Anterior cingulate cortex (tissue), 58 donors: ENCODE measurements around the gene RUNX1.

Experiments
- DNase-seq, 58 donors: peaks; one replicate each; lab custom pipeline; 2025; lab: John Stamatoyannopoulos, UW

Gene RUNX1

DNA sequence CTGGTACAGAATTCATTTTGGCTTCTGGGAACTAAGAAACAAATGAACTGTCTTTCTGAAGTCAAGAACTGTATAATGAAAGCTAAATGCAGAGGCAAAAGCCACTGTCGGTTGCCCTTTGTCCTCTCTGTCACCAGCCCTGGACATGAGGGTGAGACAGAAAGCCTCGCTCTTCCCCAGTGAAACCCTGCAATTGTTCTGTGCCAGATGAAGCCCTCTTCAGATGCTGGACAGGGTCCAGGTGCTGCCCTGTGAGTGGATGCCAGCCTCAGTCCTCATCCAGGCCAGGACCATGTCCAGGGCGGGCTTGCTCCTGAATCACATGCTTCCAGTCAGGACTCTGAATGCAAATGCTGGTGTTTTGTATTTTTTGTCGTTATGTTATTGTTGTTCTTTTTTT lies 138.7 kb downstream of the RUNX1 start:
- peak in 30 of 58 donors; percentile 12 to 71 (median 38) for DNase-seq

DNA sequence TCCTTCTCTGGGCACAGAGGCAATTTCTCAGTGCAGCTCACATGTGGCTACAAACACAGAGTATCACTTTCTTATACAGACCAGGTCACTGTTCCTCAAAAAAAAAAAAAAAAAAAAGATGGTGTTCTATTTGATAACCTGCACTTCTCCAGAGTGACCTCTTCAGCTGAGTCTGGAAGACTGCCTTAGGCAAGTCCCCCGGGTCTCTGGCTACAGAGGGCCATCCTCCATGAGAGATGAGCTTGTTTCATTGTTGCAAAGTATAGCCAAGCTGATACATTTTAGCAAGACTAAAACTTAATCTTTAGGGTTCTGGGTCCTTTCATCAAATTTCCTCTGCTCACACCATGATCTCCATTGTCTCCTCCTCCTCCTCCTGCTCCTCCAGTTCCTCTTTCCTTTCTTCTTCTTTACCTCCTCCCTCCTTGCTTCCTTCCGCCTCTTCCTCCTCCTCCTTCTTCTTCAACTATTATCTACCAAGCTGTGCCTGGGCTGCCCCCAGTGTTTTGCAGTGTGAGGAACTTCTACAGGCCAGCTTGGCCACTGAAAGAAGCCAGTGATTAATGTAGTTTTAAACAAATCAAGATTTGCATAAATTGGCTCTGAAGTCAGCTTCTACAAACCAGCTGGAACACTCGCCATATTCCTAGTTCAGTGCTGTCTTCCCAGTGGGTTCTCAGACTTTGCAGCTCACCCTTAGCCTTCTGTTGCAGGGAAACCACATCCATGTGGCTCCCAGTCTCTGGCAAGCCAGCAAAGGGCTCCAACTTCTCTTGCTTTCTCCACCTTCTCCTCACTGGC lies 139.4 kb downstream of the RUNX1 start:
- DNase-seq = no peak

DNA sequence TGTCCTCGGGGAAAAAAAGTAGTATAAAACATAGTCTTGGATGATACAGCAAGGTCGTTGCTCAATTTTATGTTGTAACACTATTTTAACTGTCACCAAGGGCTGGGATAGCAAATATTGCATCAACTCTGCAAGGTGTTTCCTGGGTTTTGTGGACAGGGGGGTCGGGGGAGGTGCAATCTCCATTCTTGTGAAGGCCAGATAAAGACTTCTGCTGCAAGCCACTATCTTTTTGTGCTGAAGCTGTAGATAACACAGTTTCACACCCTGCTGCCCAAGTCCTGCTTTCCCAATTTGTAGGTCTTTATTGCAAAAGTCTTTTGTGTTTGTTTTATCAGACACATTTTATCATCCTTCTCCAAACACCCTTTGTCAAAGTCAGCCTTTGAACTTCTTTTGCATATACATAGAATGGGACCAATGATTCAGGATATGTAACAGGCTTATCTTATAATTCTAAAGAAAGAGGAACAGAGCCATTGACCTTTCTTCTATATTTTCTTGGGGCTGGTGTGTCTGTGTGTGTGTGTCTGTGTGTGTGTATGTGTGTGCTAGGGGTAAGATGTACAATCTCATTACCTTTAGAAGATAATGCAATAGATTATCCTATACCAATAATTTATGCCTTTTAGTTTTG lies 140.6 kb downstream of the RUNX1 start:
- peak in 3 of 58 donors; percentile 10 to 14 (median 11) for DNase-seq

DNA sequence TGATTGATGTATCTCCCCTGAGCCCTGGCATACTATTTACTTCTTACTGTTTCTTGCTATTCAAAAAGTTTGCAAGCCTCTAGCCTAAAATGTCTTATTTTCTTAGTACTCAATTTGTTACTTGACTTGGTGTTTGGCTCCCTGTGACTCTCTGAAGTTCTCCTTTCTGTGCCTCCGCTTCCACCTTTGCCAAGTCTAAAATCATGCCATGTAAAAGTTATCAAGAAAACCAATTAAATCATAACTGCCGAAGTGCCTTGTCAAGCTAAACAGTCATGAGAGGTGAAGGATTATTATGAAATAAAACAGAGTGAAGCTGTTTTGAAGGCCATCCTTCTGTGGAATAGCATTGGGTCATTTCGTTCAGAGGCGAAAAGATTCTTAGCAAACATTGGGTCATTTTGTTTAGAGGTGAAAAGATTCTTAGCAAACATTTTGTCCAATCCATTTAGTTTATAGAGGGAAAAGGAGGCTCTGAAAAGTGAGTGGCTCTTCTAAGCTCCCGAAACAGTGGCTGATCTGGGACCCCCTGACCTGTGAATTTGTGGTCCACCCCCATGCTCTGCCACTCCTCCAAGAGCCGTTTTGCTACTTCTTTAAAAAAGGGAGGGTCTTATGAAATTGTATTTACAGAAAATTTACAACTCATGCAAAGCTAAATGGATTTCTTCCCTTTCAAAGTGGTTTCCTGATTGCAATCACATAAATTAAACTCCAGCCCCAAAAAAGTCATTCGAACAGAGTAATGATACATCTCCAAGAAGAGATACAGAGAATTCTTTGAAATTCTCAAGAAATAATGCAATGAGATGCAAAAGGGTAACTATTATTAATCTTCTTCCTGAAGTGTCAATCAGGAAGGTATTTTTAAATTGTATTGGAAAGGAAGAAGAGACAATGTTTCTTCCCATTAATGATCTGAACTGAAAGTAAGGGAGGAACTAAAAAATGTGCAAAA lies 141.4 kb downstream of the RUNX1 start:
- no peak for DNase-seq

DNA sequence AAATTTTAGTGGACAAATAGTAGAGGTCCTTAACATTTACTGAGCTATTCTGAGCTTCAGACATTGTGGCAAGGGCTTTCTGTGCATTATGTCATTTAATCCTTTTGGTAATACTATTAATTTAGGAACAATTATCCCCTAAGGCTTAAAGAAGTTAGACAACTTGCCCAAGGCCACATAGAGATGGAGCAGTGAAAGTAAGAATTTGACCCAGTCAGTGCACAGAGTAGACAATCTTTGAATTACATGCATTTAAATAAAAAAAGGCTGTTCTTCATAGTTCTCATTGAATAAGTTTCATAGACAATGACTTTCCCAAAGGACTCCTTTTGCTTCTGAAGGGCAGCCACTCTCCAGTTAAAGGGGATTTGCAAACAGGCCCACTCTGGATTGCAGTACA lies 142.7 kb downstream of the RUNX1 start:
- DNase-seq = no peak

DNA sequence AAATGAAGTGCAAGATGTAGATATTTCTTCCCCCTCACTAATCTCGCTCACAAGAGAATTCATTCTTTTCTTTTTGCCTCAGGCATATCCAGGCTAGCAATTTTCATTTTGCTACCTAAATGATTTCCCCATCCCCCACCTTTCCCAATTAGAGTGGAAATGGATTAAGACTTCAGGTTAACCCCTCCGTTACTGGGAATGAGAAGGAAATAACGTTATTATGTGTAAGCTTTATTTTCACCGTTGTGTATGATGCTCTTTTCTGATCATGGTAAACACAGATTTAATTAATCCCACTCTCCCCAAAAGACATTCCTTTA lies 143.9 kb downstream of the RUNX1 start:
- no peak for DNase-seq

DNA sequence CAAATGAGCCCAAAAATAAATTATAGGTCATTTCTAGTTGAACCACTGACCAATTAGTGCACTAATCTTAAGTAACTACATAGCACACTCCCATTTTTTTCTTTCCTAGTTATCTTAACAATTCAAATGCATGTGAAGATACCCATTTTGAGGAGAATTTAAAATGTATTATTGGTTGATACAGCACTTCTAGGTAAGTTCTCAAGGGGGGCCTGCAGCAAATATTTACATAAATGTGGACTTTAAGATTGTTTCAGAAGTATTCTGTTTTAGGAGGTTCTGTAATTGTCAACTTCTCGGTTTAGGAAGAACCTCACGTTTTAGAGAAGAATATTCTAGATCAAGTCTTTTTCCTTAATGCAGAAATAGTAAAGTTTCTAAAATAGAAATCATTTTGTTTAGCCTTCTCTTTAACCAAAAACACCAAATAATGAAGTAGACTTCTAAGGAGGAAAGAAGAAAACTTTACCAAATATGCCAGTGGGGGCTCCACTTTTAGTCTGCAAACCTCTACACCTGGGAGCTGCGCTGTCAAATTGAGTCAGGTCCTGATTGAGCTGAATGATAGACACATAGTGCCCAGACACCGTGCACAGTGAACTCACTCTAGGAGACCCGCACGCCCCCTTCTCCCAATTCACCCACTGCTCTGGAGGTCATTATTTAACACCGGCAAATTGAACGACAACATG lies 144.4 kb downstream of the RUNX1 start:
- no peak for DNase-seq

DNA sequence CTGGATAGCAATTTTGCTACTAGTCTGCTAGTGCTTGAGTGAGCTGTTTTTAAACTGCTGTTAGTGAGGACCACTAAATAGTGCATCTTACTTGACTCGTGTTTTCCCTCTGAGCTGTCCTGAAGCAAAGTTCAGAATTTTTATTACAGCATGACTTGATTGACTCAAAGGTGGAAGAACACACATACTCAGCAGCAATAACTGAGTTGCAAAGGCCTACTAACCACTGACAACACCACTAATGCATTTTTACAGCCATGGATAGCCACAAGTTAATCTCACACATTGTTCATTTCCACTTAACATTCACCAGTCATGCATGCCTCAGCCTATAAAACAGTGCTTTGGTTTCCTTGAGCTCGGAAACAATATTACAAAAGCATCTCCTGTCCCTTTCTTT lies 148.7 kb downstream of the RUNX1 start:
- no peak for DNase-seq

DNA sequence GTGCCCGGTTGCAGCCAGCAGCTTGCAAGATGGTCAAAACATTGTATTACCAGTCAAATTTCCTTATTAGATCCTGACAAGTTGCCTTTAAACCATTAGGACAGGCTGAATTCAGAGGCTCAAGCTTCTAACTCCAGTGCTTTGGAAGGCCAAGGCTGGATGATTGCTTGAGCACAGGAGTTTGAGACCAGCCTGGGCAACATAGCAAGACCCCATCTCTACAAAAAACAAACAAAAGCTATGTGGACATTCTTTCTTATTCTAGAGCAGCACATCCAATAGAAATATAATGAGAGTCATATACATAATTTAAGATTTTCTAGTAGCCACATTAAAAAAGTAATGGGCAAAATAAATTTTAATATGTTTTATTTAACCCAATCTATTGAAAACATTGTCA lies 149.3 kb downstream of the RUNX1 start:
- DNase-seq = no peak

DNA sequence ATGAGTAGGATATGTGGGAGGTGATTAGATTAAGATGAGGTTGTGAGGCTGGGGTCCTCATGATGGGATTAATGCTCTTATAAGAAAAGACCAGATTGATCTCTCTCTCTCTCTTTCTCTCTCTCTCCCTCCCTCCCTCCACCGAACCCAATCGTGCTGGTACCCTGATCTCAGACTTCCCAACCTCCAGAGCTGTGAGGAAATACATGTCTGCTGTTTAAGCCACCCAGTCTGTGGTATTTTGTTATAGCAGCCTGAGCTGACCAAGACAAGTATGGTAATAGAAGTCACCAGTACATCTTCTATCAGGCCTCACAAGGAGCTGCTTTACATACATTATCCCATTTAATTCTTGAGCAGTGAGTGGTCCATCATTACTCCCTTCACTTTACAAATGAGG lies 149.8 kb downstream of the RUNX1 start:
- no peak for DNase-seq

DNA sequence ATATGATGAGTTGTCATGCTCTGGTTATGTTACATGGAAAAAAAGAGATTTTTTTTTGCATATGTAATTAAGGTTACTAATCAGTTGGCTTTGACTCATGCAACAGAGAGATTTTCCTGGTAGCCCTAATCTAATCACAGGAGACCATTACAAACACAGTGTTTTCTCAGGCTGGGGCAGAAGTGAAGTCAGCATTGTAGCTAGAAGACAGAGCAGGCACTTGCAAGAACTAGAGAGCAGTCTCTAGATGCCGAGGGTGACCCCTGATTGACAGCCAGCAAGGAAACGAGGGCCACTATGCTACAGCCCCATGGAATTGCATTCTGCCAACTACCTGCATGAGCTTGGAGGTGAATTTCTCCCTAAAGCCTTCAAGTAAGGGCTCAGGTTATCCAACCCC lies 151.3 kb downstream of the RUNX1 start:
- DNase-seq = no peak

DNA sequence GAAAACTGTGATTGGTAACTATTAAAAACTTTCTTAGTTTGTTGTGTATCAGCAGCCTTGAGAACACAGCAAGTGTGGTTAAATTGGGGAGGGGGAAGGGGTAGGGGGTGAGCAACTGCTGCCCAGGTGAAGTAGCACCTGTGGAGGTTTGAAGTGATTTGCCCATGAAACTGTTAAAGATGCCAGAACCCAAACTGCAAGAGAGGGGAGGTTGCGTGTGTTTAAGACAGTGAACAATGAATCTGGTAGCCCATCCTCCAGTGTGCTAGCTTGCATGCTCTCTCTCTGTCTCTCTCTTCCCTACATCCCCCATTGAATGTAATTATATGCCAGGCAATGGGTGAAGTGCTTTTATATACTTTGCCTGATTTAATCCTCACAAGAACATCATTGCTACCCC lies 154.7 kb downstream of the RUNX1 start:
- DNase-seq = no peak

DNA sequence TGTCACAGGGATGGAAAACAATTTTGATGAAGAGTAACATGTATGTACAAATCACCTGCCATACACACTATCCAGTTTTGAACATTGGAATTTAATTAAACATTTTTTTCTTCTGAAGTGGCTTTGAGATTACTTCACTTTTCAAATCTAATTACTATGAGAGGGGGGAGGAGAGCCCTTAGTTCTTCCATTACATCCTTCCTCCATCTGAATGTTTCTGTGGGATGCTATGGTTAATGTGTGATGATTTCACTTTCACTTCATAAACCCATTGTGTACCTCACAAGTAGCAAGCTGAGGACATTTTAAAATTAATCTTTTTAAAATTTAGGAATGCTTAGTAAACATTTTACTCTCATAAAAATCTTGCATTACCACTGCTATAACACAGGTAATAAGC lies 156.9 kb downstream of the RUNX1 start:
- DNase-seq = no peak

DNA sequence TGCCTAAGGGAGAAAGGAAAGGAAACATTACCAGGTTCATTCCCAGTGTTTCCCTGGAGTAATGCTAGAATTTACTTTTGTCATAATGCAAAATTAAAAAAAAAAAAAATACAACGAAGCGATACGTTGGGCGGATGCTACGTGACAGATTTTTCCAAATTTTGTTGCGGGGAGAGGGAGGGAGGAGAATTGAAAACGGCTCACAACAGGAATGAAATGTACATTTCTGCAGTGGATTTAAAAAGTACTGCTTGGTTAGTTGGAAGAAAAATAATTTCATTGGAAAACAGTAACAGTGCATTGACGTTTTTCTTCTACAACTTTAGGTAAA lies 157.5 kb downstream of the RUNX1 start:
- no peak for DNase-seq

DNA sequence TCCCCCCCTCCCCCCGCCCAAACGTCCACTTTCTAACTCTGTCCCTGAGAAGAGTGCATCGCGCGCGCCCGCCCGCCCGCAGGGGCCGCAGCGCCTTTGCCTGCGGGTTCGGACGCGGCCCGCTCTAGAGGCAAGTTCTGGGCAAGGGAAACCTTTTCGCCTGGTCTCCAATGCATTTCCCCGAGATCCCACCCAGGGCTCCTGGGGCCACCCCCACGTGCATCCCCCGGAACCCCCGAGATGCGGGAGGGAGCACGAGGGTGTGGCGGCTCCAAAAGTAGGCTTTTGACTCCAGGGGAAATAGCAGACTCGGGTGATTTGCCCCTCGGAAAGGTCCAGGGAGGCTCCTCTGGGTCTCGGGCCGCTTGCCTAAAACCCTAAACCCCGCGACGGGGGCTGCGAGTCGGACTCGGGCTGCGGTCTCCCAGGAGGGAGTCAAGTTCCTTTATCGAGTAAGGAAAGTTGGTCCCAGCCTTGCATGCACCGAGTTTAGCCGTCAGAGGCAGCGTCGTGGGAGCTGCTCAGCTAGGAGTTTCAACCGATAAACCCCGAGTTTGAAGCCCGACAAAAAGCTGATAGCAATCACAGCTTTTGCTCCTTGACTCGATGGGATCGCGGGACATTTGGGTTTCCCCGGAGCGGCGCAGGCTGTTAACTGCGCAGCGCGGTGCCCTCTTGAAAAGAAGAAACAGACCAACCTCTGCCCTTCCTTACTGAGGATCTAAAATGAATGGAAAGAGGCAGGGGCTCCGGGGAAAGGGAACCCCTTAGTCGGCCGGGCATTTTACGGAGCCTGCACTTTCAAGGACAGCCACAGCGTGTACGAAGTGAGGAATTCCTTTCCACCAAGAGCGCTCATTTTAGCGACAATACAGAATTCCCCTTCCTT lies 158.1 kb downstream of the RUNX1 start:
- DNase-seq = peak in 1 of 58 donors; percentile 31

DNA sequence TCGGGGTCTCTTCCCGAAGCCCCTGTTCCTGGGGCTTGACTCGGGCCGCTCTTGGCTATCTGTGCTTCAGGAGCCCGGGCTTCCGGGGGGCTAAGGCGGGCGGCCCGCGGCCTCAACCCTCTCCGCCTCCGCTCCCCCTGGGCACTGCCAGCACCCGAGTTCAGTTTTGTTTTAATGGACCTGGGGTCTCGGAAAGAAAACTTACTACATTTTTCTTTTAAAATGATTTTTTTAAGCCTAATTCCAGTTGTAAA lies 158.7 kb downstream of the RUNX1 start:
- DNase-seq = no peak

DNA sequence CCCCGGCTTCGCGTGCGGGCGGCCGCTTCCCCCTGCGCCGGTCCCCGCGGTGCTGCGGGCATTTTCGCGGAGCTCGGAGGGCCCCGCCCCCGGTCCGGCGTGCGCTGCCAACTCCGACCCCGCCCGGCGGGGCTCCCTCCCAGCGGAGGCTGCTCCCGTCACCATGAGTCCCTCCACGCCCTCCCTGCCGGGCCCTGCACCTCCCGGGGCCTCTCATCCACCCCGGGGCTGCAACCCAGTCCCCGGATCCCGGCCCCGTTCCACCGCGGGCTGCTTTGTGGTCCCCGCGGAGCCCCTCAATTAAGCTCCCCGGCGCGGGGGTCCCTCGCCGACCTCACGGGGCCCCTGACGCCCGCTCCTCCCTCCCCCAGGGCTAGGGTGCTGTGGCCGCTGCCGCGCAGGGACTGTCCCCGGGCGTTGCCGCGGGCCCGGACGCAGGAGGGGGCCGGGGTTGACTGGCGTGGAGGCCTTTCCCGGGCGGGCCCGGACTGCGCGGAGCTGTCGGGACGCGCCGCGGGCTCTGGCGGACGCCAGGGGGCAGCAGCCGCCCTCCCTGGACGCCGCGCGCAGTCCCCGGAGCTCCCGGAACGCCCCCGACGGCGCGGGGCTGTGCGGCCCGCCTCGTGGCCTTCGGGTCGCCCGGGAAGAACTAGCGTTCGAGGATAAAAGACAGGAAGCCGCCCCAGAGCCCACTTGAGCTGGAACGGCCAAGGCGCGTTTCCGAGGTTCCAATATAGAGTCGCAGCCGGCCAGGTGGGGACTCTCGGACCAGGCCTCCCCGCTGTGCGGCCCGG lies 159.2 kb downstream of the RUNX1 start:
- DNase-seq = peak in 11 of 58 donors; percentile 9 to 42 (median 26)

DNA sequence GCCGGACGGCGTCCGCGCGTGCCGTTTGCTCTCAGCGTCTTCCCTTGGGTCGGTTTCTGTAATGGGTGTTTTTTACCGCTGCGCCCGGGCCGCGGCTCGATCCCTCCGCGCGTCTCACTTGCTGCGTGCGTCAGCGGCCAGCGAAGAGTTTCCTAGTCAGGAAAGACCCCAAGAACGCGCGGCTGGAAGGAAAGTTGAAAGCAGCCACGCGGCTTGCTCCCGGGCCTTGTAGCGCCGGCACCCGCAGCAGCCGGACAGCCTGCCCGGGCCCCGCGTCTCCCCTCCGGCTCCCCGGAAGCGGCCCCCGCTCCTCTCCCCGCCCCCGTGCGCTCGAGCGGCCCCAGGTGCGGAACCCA lies 159.8 kb downstream of the RUNX1 start:
- peak in 1 of 58 donors; percentile 14 for DNase-seq
